Stimulated activated CD4-positive, alpha-beta T cell treated with anti-CD3 and anti-CD28 coated beads, Interleukin-15, amount 100 ng/mL, for 1 hour (primary cell): ENCODE results near the gene VDAC1.
"Not testable (repeated sequence)": the region's sequence is repeated elsewhere in the genome, so short reads cannot be mapped to it uniquely, and the experiment has no call there.

Experiments used
- DNase-seq, 2 donors: peaks; one replicate each; pipeline ENCODE4 v3.0.0-alpha.2; 2020; ENCODE audit warnings: low read depth in 1 of 2, low spot score in 1 of 2

VDAC1 gene

GRCh38 chr5:134004626-134005416 lies at the start of gene VDAC1:
Gene VDAC1, minus strand, starts transcription at chr5:134004975. Its CDS starts 11,963 bp downstream, at chr5:133993012.
- DNase-seq, result peak; percentile 61 to 65

- no peak for DNase-seq
Measured at GRCh38 chr5:134053840-134054338, 49.1 kb upstream of the VDAC1 start.

GRCh38 chr5:134053314-134053839 lies 48.6 kb upstream of the VDAC1 start:
- no peak for DNase-seq

- DNase-seq, result no peak
Measured at GRCh38 chr5:134051305-134051704, 46.5 kb upstream of the VDAC1 start.

GRCh38 chr5:134048864-134049263 lies 44.1 kb upstream of the VDAC1 start:
- no peak for DNase-seq

GRCh38 chr5:134047687-134048056 lies 42.9 kb upstream of the VDAC1 start:
- DNase-seq, result no peak

- no peak for DNase-seq
Measured at GRCh38 chr5:134046801-134047686, 42.3 kb upstream of the VDAC1 start.

GRCh38 chr5:134046330-134046729 lies 41.6 kb upstream of the VDAC1 start:
- DNase-seq, result no peak

- DNase-seq, result no peak
Measured at GRCh38 chr5:134043793-134044792, 39.3 kb upstream of the VDAC1 start.

GRCh38 chr5:134041570-134042411 lies 37.0 kb upstream of the VDAC1 start:
- no peak for DNase-seq

- DNase-seq, result no peak
Measured at GRCh38 chr5:134038138-134038537, 33.4 kb upstream of the VDAC1 start.

GRCh38 chr5:134037160-134037559 lies 32.4 kb upstream of the VDAC1 start:
- no peak for DNase-seq

GRCh38 chr5:134034326-134034725 lies 29.6 kb upstream of the VDAC1 start:
- DNase-seq, result no peak

- not testable (repeated sequence) for DNase-seq
Measured at GRCh38 chr5:134030303-134030964, 25.7 kb upstream of the VDAC1 start.

- DNase-seq, result no peak
Measured at GRCh38 chr5:134029156-134029555, 24.4 kb upstream of the VDAC1 start.

- DNase-seq, result no peak
Measured at GRCh38 chr5:134028496-134028895, 23.7 kb upstream of the VDAC1 start.

GRCh38 chr5:134027288-134027615 lies 22.5 kb upstream of the VDAC1 start:
- no peak for DNase-seq

- DNase-seq, result no peak
Measured at GRCh38 chr5:134026521-134027287, 21.9 kb upstream of the VDAC1 start.
